Muscle layer of colon (tissue), 2 donors: ENCODE measurements around the gene PALD1.
A peak's percentile ranks its signal among the peaks of the same experiment; 100 is the strongest.
"Not testable (repeated sequence)": the region's sequence is repeated elsewhere in the genome, so short reads cannot be mapped to it uniquely, and the experiment has no call there.

Experiments used
- H3K27ac ChIP-seq: one replicate; pipeline ENCODE4 v1.7.0; 2013; ENCODE audit warnings: low read depth, mild to moderate bottlenecking, low read length, moderate library complexity
- H3K27me3 ChIP-seq, 2 donors: one replicate each; pipeline ENCODE4 v1.7.0; 2013; ENCODE audit warnings: low read length in 2 of 2, mild to moderate bottlenecking in 2 of 2; ENCODE audit not compliant: insufficient read depth in 2 of 2, control insufficient read depth in 1 of 2
- H3K36me3 ChIP-seq: one replicate; pipeline ENCODE4 v1.7.0; 2013; ENCODE audit warnings: mild to moderate bottlenecking, low read length; ENCODE audit not compliant: insufficient read depth
- H3K4me1 ChIP-seq: one replicate; pipeline ENCODE4 v1.7.0; 2013; ENCODE audit warnings: mild to moderate bottlenecking, low read length; ENCODE audit not compliant: insufficient read depth
- H3K4me3 ChIP-seq, 2 donors: one replicate each; pipeline ENCODE4 v1.7.0; 2013; ENCODE audit warnings: low read length in 2 of 2, low read depth in 1 of 2, mild to moderate bottlenecking in 1 of 2, moderate library complexity in 1 of 2
- H3K9ac ChIP-seq: one replicate; pipeline ENCODE4 v1.7.0; 2013; ENCODE audit warnings: low read length
- H3K9me3 ChIP-seq: one replicate; pipeline ENCODE4 v1.7.0; 2013; ENCODE audit warnings: mild to moderate bottlenecking, low read length
- donor health status: abdominal sarcoma.
- donor health status: Adenocarcinoma of cecum.

The PALD1 gene

GRCh38 chr10:70573599-70574506, 95.3 kb downstream of the PALD1 start:
- H3K9ac ChIP-seq, result no peak overlapping the region
- H3K4me1 ChIP-seq, result peaks cover 14% of the 10 kb centered on the region
- no peak overlapping the region for H3K27ac ChIP-seq
- H3K27me3 ChIP-seq, result no peaks in the 10 kb centered on the region
- H3K4me3 ChIP-seq, result no peak overlapping the region
- no peaks in the 10 kb centered on the region for H3K9me3 ChIP-seq
- H3K36me3 ChIP-seq, result peaks cover 4% of the 10 kb centered on the region

- Histone ChIP-seq H3K27me3 (no peaks in the 10 kb centered on the region), H3K4me1 (peaks cover 14% of the 10 kb centered on the region), H3K9me3 (no peaks in the 10 kb centered on the region), H3K4me3 (peak overlapping the region in 1 of 2 donors; percentile 23), H3K27ac (no peak overlapping the region), H3K36me3 (no peaks in the 10 kb centered on the region), H3K9ac (no peak overlapping the region)
Measured at GRCh38 chr10:70575486-70575873, 96.9 kb downstream of the PALD1 start.

DNA sequence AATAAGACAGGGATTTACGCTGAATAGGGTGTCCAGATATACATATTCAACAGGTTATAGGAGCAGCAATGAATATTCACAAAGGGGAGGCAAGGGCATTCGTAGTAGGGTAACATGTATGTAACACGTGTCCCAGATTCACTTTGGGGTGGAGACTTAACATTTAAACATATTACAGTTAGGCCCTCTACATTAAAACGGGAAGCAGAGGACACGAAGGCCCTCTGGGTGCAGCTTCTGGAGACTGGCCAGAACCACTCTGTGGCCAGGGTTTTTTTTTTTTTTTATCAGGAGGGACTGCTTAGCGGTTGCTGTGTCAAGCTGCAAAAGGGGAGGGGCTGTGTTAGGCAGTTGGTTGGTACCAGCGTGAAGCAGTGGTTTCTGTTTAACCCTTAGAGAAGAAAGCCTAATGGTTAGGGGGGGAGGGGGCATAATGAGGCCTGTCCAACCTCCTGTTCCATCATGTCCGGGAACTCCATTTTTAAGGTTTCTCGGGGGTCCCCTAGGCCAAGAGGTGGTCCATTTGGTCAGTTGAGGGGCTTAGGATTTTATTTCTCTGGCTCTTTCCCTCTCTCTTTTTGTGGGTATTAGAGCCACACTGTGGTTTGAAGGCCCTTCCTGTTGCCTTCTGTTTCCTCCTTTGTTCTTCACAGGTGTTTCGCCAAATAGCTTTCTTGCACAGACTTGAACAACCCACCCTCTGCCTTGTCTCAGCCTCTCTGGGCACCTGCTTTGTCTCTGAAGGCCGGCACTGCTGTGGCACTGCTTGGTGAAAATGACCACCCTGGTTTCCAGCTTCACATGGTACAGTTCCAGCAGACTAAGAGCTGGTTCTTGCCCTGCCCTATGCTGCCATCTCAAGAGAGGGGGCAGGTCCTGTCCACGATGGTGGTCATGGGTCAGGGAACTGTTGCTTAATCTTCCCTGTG, 97.6 kb downstream of the PALD1 start:
- no peak overlapping the region for H3K9ac ChIP-seq
- H3K36me3 ChIP-seq, result no peaks in the 10 kb centered on the region
- H3K27ac ChIP-seq, result no peak overlapping the region
- peaks cover 14% of the 10 kb centered on the region for H3K4me1 ChIP-seq
- no peaks in the 10 kb centered on the region for H3K9me3 ChIP-seq
- H3K27me3 ChIP-seq, result no peaks in the 10 kb centered on the region
- peak overlapping the region in 1 of 2 donors; percentile 23 for H3K4me3 ChIP-seq

DNA sequence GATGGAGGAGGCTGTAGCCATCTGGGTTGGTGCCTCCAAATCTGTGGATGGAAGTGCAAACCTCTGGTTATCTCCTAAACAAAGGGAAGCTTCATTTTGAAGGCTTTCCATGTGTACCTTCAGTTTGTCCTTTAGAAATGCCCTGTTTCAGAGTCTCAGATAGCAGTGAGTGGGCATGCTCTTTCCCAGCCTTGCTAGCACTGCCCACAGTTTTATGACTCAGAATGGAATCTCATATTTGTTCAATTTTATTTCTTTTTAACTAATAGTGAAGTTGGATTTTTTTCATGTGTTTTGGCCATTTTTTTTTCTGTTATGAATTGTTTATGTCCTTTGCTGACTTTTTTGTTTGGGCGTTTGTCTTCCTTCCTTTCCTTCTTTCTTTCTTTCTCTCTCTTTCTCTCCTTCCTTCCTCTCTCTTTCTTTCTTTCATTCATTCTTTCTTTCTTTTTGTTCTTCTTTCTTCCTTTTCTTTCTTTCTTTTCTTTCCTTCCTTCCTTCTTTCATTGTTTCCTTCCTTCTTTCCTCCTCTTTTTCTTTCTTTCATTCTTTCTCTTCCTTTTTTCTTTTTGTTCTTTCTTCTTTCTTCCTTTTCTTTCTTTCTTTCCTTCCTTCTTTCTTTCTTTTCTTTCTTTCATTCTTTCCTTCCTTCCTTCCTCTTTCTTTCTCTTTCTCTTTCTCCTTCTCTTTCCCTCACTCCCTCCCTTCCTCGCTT, 98.4 kb downstream of the PALD1 start:
- no peaks in the 10 kb centered on the region for H3K9me3 ChIP-seq
- no peaks in the 10 kb centered on the region for H3K27me3 ChIP-seq
- H3K4me1 ChIP-seq, result peaks cover 14% of the 10 kb centered on the region
- no peak overlapping the region for H3K27ac ChIP-seq
- H3K36me3 ChIP-seq, result no peaks in the 10 kb centered on the region
- no peak overlapping the region for H3K4me3 ChIP-seq
- no peak overlapping the region for H3K9ac ChIP-seq

DNA sequence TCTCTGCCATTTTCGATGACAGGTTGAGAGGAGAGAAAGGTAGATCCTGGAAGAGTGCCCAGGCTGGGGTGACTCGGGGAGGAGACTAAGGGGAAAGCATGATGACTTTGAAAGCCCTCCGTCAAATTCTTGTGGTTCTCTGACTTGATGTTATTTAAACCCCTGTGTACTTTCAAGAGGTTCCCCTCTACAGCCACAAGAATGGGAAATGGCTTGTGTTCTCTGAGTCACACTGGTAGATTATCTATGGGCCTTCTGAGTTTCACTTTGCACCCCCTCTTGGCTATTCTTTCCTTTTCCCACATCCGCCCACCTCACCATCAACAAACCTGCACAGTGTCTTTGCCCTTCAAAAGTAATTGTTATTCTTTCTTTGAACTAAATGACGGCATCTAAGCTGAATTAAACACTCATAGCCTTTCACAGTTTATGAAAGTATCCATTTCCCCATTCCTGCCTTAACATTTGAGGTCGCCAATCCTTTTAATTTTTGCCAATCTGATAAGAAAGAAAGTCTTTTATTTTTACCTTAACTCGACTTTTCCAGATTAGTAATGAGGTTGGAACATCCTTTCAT, 99.9 kb downstream of the PALD1 start:
- Histone ChIP-seq H3K36me3 (no peaks in the 10 kb centered on the region), H3K27me3 (no peaks in the 10 kb centered on the region), H3K4me3 (no peak overlapping the region), H3K9ac (no peak overlapping the region), H3K9me3 (no peaks in the 10 kb centered on the region), H3K4me1 (peaks cover 14% of the 10 kb centered on the region), H3K27ac (no peak overlapping the region)

DNA sequence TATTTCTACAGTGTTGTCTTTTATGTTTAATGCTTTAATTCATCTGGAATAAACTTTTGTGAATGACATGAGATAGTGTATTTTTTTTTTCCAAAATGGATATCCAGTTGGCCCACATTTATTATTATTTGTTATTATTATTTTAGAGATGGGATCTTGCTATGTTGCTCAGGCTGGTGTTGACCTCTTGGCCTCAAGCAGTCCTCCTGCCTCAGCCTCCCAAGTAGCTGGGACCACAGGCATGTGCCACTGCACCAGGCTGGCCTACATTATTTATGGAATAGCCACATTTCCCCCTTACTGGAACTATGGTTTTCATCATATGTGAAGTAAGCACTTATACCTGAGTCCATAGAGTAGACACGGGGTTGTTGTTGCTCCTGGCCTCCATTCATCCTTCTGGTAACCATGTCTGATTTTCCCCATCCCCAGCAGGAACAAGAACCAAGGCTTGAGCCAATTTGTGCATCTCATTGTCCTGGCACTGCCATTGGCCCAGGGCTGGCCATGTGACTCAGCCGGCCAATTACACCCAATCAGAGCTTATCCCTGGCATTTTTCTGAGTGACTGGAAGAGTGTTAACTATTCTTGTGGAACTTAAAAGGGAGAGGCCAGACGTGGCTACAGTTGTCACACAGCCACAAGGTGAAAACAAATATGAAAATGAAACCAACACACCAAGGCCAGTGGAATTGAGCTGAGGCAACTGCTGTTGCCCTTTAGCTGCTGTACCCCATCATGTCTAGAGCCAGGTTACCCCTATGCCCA, 100.9 kb downstream of the PALD1 start:
- no peak overlapping the region for H3K4me3 ChIP-seq
- H3K27ac ChIP-seq, result no peak overlapping the region
- H3K27me3 ChIP-seq, result no peaks in the 10 kb centered on the region

GRCh38 chr10:70581176-70581575, 102.6 kb downstream of the PALD1 start:
- not testable (repeated sequence) for H3K27ac ChIP-seq, H3K4me1 ChIP-seq, H3K36me3 ChIP-seq, H3K27me3 ChIP-seq, H3K4me3 ChIP-seq, H3K9ac ChIP-seq, H3K9me3 ChIP-seq

More for the DNA sequence above, 100.9 kb downstream of the PALD1 start:
- Histone ChIP-seq H3K9ac (no peak overlapping the region), H3K4me1 (peaks cover 14% of the 10 kb centered on the region), H3K36me3 (no peaks in the 10 kb centered on the region), H3K9me3 (no peaks in the 10 kb centered on the region)

GRCh38 chr10:70582793-70583668, 104.5 kb downstream of the PALD1 start:
- Histone ChIP-seq H3K27me3 (no peaks in the 10 kb centered on the region), H3K9ac (no peak overlapping the region), H3K27ac (no peak overlapping the region), H3K36me3 (no peaks in the 10 kb centered on the region), H3K4me1 (no peaks in the 10 kb centered on the region), H3K4me3 (no peak overlapping the region), H3K9me3 (no peaks in the 10 kb centered on the region)

DNA sequence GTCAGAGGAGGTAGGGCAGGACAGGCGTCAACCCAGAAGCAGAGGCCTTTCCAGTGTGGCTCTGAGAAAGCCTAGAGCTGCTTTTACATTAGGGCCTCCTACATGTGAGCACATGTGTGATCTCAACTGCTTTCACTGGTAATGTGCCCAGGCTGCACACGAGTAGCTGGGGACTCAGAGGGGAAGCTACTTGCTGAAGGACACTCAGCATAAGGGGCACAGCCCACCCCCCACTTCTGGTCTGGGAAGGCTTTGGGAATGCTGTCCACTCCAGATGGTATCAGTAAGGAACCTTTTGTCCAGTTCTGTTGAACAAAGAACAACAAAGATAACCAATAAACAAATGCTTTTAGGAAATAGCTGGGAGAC, 105.1 kb downstream of the PALD1 start:
- H3K27me3 ChIP-seq, result no peaks in the 10 kb centered on the region
- no peaks in the 10 kb centered on the region for H3K36me3 ChIP-seq
- no peak overlapping the region for H3K9ac ChIP-seq
- no peaks in the 10 kb centered on the region for H3K4me1 ChIP-seq
- no peak overlapping the region for H3K4me3 ChIP-seq
- H3K9me3 ChIP-seq, result no peaks in the 10 kb centered on the region
- no peak overlapping the region for H3K27ac ChIP-seq

GRCh38 chr10:70584366-70584765, 105.8 kb downstream of the PALD1 start:
- H3K4me1 ChIP-seq, result no peaks in the 10 kb centered on the region
- no peak overlapping the region for H3K4me3 ChIP-seq
- H3K27me3 ChIP-seq, result no peaks in the 10 kb centered on the region
- H3K9me3 ChIP-seq, result no peaks in the 10 kb centered on the region
- H3K9ac ChIP-seq, result no peak overlapping the region
- no peaks in the 10 kb centered on the region for H3K36me3 ChIP-seq
- no peak overlapping the region for H3K27ac ChIP-seq
